Heart right ventricle (tissue), 16 donors: Measurements from ENCODE around the gene RNF144A. TPM values are rescaled to one million over a fixed set of nuclear protein-coding genes. Genes with fewer than 3 reads are reported as not detected.

Experiments used
- ATAC-seq, 8 donors: fragments of 200-7000 bp; cut with Tn5 transposase; one replicate each; pipeline ENCODE4 v1.9.1; 2020; ENCODE audit warnings: mild to moderate bottlenecking in 8 of 8, moderate library complexity in 8 of 8, moderate number of reproducible peaks in 1 of 8
- DNase-seq, 2 donors: peaks; one replicate each; pipeline ENCODE4 v3.0.0-alpha.2; 2020
- H3K27ac ChIP-seq, 10 donors: fragments of 200-600 bp; sonication (generic) in 2 of 10; one replicate each; pipeline versions ENCODE4 v1.5.0 to v1.8.0; 2020 to 2022; ENCODE audit warnings: mild to moderate bottlenecking in 3 of 10
- H3K27me3 ChIP-seq, 7 donors: fragments of 200-600 bp; one replicate each; pipeline ENCODE4 v1.8.0; 2021 to 2022; ENCODE audit warnings: mild to moderate bottlenecking in 2 of 7
- H3K36me3 ChIP-seq, 9 donors: fragments of 200-600 bp; sonication (generic) in 1 of 9; one replicate each; pipeline versions ENCODE4 v1.5.0 to v1.8.0; 2020 to 2022; ENCODE audit warnings: mild to moderate bottlenecking in 2 of 9
- H3K4me1 ChIP-seq, 9 donors: fragments of 200-600 bp; sonication (generic) in 1 of 9; one replicate each; pipeline versions ENCODE4 v1.5.0 to v1.8.0; 2020 to 2022; ENCODE audit warnings: mild to moderate bottlenecking in 4 of 9
- H3K4me3 ChIP-seq, 10 donors: fragments of 200-600 bp; sonication (generic) in 2 of 10; one replicate each; pipeline versions ENCODE4 v1.5.0 to v1.8.0; 2020 to 2022; ENCODE audit warnings: mild to moderate bottlenecking in 7 of 10, moderate library complexity in 2 of 10
- H3K9me3 ChIP-seq, 11 donors: fragments of 200-600 bp in 10 of 11; sonication (generic) in 2 of 11; one replicate each; pipeline versions ENCODE4 v1.5.0 to v1.8.0; 2013 to 2022; ENCODE audit warnings: mild to moderate bottlenecking in 2 of 11, control low read depth in 1 of 11, moderate library complexity in 1 of 11
- CTCF ChIP-seq, 9 donors: fragments of 200-600 bp; sonication (generic) in 2 of 9; IDR thresholded peaks; one replicate each; pipeline versions ENCODE4 v1.5.0 to v1.8.0; 2021 to 2022; ENCODE audit warnings: antibody characterized with exemption in 9 of 9, mild to moderate bottlenecking in 5 of 9, moderate library complexity in 1 of 9
- WGBS, 2 donors: extraction: QIAGEN DNeasy Blood & Tissue Kit; methylation state at CpG; one replicate each; pipeline ENCODE4 v1.1.7; 2013; ENCODE audit warnings: inconsistent platforms in 1 of 2; 5-methylcytosine and 5-hydroxymethylcytosine counted together
- intact Hi-C, 10 donors: fragments of 100-400 bp; cut with DNase I; formaldehyde crosslinking; loops; one replicate each; pipeline versions ENCODE4 v1.11.1 to v1.14.2; 2022
- polyA plus RNA-seq, 2 donors: library from polyadenylated mRNA; stranded (reverse); fragments of 200-250 nt; gene quantifications; one replicate each; pipeline ENCODE4 v1.2.3, GENCODE V29; 2013
- total RNA-seq, 10 donors: library from RNA; stranded (reverse); fragmentation: NEBNext Ultra II Directional in 3 of 10; extraction: Animal tissue kit (Norgen Biotek cat#: 25700) in 3 of 10; gene quantifications; one replicate each; pipeline versions ENCODE4 v1.2.1 to v1.2.4, GENCODE V29; 2021 to 2023
- donor health status: Arrhythmogenic right ventricular cardiomyopathy.
- donor health status: ischemic (EF 13 %, LVEDD 7.1; RV severe dilation, severe dysfunction).
- donor health status: healthy with polysubstance abuse.
- donor health status: DM: no; HTN: yes; CAD: no.
- donor health status: DM: no; HTN: no; CAD: no.
- donor health status: ischemic (EF 25% LVEDD 6.9; RV normal size, moderate dysfunction).
- donor health status: ischemic (EF 25% LVEDD 5.7; RV mildly dilated, moderate dysfunction).
- donor health status: healthy.
- donor health status: DM: yes; HTN: yes; CAD: no.
- donor health status: Ischemic cardiomyopathy.
- donor health status: ischemic (EF 35%, LVEDD 5.7; RV mildly dilated, moderate dysfunction).
- donor health status: nonischemic (EF 11% LVEDD 7.7; RV severe dilation, severe dysfunction).
- donor health status: DM: yes; HTN: yes; CAD: no.
- donor health status: PGD.
- donor health status: ischemic (EF 29% LVEDD 5.4; RV normal size, mild dysfunction).
- donor health status: nonischemic (EF 23%, LVEDD 6.1; RV moderate dilation, normal function).

Gene RNF144A
- total and polyA plus RNA-seq, 12 donors: 3.6 to 19.7 (median 11.6) TPM

DNA sequence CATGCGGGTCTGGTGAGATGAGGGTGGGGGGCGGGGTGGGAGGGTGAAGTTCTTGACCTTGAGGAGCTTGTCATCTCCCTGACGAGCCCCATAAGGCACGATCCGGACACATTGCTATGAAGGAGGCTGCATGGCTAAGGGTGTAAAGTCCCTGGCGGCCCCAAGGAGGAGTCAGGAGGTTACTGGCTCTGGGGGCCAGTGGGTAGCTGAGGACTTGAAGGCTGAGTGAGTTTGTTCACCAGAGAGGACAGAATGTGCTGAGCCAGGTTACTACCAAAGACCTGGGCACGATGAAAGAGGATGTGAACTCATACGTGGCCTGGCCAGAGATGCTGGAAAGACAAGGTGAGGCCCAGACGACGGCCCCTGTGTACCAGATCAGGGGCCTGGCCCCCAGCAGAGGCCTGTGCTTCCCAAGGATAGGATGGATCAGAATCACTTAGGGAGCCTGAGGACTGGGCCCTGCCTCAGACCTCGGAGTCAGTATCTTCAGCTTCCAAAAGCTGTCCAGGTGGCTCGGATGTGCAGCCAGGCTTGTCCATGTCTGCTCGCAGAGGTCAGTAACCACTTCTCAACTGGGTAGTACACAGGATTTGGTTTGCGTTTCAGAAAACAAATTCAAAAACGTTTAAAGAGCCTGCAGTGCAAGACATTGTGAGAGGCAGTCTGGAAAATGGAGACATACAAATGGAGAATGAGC is 110.9 kb downstream of the RNF144A start:
- intact Hi-C loops: loop anchor here in 6 of 10 donors (5.0 kb wide), 3 partner anchors 46 to 131 kb away; partner anchors contain the start of gene RNF144A (in 5 of the 6)
- DNase-seq (no peak), ATAC-seq (no peak)
- TF ChIP-seq CTCF (IDR thresholded peaks at IDR 0.05): no peak
- H3K27me3 ChIP-seq: no peaks in the 10 kb centered on the region
- H3K4me3 ChIP-seq: no peak overlapping the region
- peaks cover 0 to 52% (median 21%) of the 10 kb centered on the region in 9 donors for H3K36me3 ChIP-seq
- peaks cover 21 to 72% (median 50%) of the 10 kb centered on the region in 9 donors for H3K4me1 ChIP-seq
- no peaks in the 10 kb centered on the region for H3K9me3 ChIP-seq
- peak overlapping the region in 9 of 10 donors; percentile 46 to 87 (median 75) for H3K27ac ChIP-seq
- WGBS, 2 donors: 78% methylated on average over 15 of the region's 15 CpGs

- ATAC-seq: no peak
- H3K4me1 ChIP-seq: peaks cover 21 to 65% (median 43%) of the 10 kb centered on the region in 9 donors
- no peak for DNase-seq
These were observed 111.6 kb downstream of the RNF144A start for GRCh38 chr2:7028846-7029245.

GRCh38 chr2:7029291-7030059 is 112.3 kb downstream of the RNF144A start:
- no peaks in the 10 kb centered on the region for H3K9me3 ChIP-seq
- H3K27me3 ChIP-seq: no peaks in the 10 kb centered on the region
- TF ChIP-seq CTCF (IDR thresholded peaks at IDR 0.05): peak in 8 of 9 donors; percentile 17 to 65 (median 41)
- DNase-seq (peak; percentile 40 to 46), ATAC-seq (peak; percentile 41 to 80 (median 73))
- H3K4me1 ChIP-seq: peaks cover 19 to 64% (median 42%) of the 10 kb centered on the region in 9 donors
- H3K27ac ChIP-seq: peak overlapping the region; percentile 3 to 87 (median 74)
- WGBS, 2 donors: 67 to 74% methylated on average over 13 of the region's 13 CpGs
- H3K4me3 ChIP-seq: no peak overlapping the region
- H3K36me3 ChIP-seq: peaks cover 0 to 59% (median 18%) of the 10 kb centered on the region in 9 donors
- intact Hi-C loops: loop anchor here in 6 of 10 donors (5.0 kb wide), 3 partner anchors 47 to 132 kb away; partner anchors contain the start of gene RNF144A (in 5 of the 6)

More at GRCh38 chr2:7028846-7029245, 111.6 kb downstream of the RNF144A start:
- whole genome bisulfite sequencing, 2 donors: 61 to 65% methylated on average over 6 of the region's 6 CpGs
- TF ChIP-seq CTCF (IDR thresholded peaks at IDR 0.05): no peak
- intact Hi-C loops: loop anchor here in 6 of 10 donors (5.0 kb wide), 3 partner anchors 47 to 132 kb away; partner anchors contain the start of gene RNF144A (in 5 of the 6)
- H3K27ac ChIP-seq: peak overlapping the region; percentile 3 to 87 (median 74)
- no peaks in the 10 kb centered on the region for H3K27me3 ChIP-seq
- no peak overlapping the region for H3K4me3 ChIP-seq
- peaks cover 0 to 60% (median 22%) of the 10 kb centered on the region in 9 donors for H3K36me3 ChIP-seq
- H3K9me3 ChIP-seq: no peaks in the 10 kb centered on the region

- no peak for ATAC-seq
- peaks cover 0 to 56% (median 9%) of the 10 kb centered on the region in 9 donors for H3K36me3 ChIP-seq
- peaks cover 18 to 53% (median 40%) of the 10 kb centered on the region in 9 donors for H3K4me1 ChIP-seq
- H3K4me3 ChIP-seq: no peak overlapping the region
- no peak overlapping the region for H3K27ac ChIP-seq
- no peaks in the 10 kb centered on the region for H3K27me3 ChIP-seq
- no peak for TF ChIP-seq CTCF (IDR thresholded peaks at IDR 0.05)
- no peaks in the 10 kb centered on the region for H3K9me3 ChIP-seq
- no peak for DNase-seq
- 91 to 95% methylated on average over 11 of the region's 11 CpGs for WGBS, 2 donors
- intact Hi-C loops: no loop called here
These were observed 113.6 kb downstream of the RNF144A start for GRCh38 chr2:7030810-7031209.
